Ishikawa (cell line): ENCODE results near the gene CDS1.

ENCODE experiments used
- CEBPB ChIP-seq: IDR thresholded peaks from 2 replicates; pipeline ENCODE4 v1.6.1; 2012
- CREB1 ChIP-seq: IDR thresholded peaks from 2 replicates; pipeline ENCODE4 v1.6.1; 2012; ENCODE audit warnings: low read depth
- EGR1 ChIP-seq: IDR thresholded peaks from 2 replicates; pipeline ENCODE4 v1.6.1; 2012
- EP300 ChIP-seq: IDR thresholded peaks from 2 replicates; pipeline ENCODE4 v1.6.1; 2012; ENCODE audit warnings: borderline replicate concordance
- FOXM1 ChIP-seq: IDR thresholded peaks from 2 replicates; pipeline ENCODE4 v1.6.1; 2012; ENCODE audit warnings: low read depth, borderline replicate concordance
- NFIC ChIP-seq: IDR thresholded peaks from 2 replicates; pipeline ENCODE4 v1.6.1; 2012
- RAD21 ChIP-seq: IDR thresholded peaks from 2 replicates; pipeline ENCODE4 v1.6.1; 2012; ENCODE audit warnings: low read depth
- TAF1 ChIP-seq: IDR thresholded peaks from 2 replicates; pipeline ENCODE4 v1.6.1; 2012; ENCODE audit warnings: low read depth, mild to moderate bottlenecking
- TCF12 ChIP-seq: IDR thresholded peaks from 2 replicates; pipeline ENCODE4 v1.6.1; 2012; ENCODE audit warnings: low read depth
- TEAD4 ChIP-seq: IDR thresholded peaks from 2 replicates; pipeline ENCODE4 v1.6.1; 2012
- YY1 ChIP-seq: IDR thresholded peaks from 2 replicates; pipeline ENCODE4 v1.6.1; 2012; ENCODE audit warnings: low read depth
- ZBTB7A ChIP-seq: IDR thresholded peaks from 2 replicates; pipeline ENCODE4 v1.6.1; 2012; ENCODE audit warnings: low read depth
- TF ChIP-seq, protein P1 (sequence below): IDR thresholded peaks from 2 replicates; pipeline ENCODE4 v1.6.1; 2012
- TF ChIP-seq, protein P2 (sequence below): IDR thresholded peaks from 2 replicates; pipeline ENCODE4 v1.6.1; 2012
- TF ChIP-seq, protein P3 (sequence below): IDR thresholded peaks from 2 replicates; pipeline ENCODE4 v1.6.1; 2012; ENCODE audit warnings: low read depth, mild to moderate bottlenecking

Gene CDS1

DNA sequence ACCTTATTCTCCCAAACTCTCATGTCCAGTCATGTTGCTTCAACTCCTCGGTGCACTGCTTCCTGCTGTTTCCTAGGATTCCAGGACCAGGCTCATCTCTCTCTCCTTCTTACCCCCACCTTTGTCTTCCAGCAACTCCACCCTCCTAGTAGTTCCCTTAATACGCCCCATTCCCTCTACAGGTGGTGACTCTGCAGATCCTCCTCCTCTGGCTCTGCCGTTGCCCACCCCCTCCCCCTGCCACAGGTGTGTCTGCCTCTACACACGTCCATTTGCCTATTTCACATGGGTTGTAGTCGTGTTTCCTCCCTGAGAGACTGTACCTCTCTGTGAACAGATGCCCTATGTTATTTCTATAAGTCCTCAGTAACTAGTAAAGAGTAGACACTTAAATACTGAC is 32.4 kb downstream of the CDS1 start:
- no peak for TF ChIP-seq YY1
- TF ChIP-seq FOXM1 = no peak
- no peak for TF ChIP-seq CREB1
- TF ChIP-seq ZBTB7A = no peak
- TF ChIP-seq, protein P1, sequence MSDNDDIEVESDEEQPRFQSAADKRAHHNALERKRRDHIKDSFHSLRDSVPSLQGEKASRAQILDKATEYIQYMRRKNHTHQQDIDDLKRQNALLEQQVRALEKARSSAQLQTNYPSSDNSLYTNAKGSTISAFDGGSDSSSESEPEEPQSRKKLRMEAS = no peak
- TF ChIP-seq EGR1 = no peak
- TF ChIP-seq, protein P2, sequence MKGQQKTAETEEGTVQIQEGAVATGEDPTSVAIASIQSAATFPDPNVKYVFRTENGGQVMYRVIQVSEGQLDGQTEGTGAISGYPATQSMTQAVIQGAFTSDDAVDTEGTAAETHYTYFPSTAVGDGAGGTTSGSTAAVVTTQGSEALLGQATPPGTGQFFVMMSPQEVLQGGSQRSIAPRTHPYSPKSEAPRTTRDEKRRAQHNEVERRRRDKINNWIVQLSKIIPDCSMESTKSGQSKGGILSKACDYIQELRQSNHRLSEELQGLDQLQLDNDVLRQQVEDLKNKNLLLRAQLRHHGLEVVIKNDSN = no peak

DNA sequence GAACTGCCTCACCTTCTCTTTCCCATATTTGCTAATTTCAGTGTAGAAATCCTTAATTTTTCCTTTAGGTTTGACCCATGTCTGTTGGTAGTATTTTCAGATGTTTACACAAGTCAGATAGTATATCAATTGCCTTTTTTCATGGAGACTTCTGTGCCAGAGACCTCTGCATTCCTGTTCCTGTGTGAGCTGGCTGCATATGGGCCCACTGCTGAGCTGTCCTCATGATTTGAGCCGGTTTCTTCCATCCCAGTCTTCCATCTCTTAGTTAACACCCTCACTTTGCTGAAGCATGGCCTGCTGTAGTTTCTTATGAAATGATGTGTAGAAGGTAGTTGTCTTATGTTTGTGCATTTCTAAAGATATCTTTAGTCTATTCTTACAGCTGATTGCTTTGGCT is 40.0 kb downstream of the CDS1 start:
- no peak for TF ChIP-seq ZBTB7A
- no peak for TF ChIP-seq NFIC
- TF ChIP-seq TAF1 = no peak
- TF ChIP-seq TCF12 = no peak
- TF ChIP-seq YY1 = no peak
- TF ChIP-seq RAD21 = no peak
- TF ChIP-seq CREB1 = no peak
- TF ChIP-seq, protein P3, sequence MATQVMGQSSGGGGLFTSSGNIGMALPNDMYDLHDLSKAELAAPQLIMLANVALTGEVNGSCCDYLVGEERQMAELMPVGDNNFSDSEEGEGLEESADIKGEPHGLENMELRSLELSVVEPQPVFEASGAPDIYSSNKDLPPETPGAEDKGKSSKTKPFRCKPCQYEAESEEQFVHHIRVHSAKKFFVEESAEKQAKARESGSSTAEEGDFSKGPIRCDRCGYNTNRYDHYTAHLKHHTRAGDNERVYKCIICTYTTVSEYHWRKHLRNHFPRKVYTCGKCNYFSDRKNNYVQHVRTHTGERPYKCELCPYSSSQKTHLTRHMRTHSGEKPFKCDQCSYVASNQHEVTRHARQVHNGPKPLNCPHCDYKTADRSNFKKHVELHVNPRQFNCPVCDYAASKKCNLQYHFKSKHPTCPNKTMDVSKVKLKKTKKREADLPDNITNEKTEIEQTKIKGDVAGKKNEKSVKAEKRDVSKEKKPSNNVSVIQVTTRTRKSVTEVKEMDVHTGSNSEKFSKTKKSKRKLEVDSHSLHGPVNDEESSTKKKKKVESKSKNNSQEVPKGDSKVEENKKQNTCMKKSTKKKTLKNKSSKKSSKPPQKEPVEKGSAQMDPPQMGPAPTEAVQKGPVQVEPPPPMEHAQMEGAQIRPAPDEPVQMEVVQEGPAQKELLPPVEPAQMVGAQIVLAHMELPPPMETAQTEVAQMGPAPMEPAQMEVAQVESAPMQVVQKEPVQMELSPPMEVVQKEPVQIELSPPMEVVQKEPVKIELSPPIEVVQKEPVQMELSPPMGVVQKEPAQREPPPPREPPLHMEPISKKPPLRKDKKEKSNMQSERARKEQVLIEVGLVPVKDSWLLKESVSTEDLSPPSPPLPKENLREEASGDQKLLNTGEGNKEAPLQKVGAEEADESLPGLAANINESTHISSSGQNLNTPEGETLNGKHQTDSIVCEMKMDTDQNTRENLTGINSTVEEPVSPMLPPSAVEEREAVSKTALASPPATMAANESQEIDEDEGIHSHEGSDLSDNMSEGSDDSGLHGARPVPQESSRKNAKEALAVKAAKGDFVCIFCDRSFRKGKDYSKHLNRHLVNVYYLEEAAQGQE = no peak
- no peak for TF ChIP-seq TEAD4
- TF ChIP-seq, protein P2 = no peak
- TF ChIP-seq EP300 = no peak
- TF ChIP-seq, protein P1 = no peak
- no peak for TF ChIP-seq CEBPB
- TF ChIP-seq EGR1 = no peak
- no peak for TF ChIP-seq FOXM1

DNA sequence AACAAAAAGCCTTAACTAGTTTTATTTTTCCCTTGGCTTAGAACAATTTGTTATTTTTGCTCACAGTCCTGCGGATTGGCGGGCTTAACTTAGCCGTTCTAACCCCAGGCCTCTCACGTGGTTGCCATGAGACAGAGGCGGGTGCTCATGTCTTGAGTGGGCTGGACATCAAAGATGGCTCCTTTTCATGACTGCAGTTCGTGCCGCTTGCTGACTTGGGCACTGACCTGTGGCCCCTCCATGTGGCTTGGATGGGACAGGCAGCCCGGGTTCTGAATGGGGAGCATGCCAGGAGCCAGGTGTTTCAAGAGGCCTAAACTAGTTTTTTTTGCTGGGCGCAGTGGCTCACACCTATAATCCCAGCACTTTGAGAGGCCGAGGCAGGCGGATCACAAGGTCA is 40.7 kb downstream of the CDS1 start:
- TF ChIP-seq EGR1 = no peak
- TF ChIP-seq TAF1 = no peak
- no peak for TF ChIP-seq NFIC
- TF ChIP-seq, protein P2 = no peak
- no peak for TF ChIP-seq RAD21
- TF ChIP-seq, protein P3 = no peak
- TF ChIP-seq CEBPB = no peak
- no peak for TF ChIP-seq ZBTB7A
- TF ChIP-seq TCF12 = no peak
- TF ChIP-seq, protein P1 = no peak

DNA sequence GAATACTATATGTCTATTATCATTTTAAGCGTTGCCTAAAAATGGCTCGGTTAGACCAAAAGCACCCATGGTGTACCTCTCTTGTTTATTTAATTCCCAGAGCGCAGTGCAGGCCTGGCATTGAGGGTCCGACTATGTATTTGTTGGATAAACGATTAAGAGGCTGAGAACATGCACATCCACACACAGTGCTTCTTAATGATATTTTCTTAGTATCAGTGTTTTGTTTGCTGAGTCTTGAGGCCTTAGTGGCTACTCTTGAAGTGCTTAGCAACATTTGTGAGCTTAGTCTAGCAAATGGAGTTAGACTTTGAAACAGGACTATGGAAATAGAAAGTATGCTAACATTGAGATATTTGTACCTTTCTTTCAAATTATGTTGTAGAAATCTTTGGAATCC is 43.7 kb downstream of the CDS1 start:
- no peak for TF ChIP-seq YY1
- no peak for TF ChIP-seq TAF1
- no peak for TF ChIP-seq TEAD4
- TF ChIP-seq, protein P1 = no peak
- TF ChIP-seq EGR1 = no peak

DNA sequence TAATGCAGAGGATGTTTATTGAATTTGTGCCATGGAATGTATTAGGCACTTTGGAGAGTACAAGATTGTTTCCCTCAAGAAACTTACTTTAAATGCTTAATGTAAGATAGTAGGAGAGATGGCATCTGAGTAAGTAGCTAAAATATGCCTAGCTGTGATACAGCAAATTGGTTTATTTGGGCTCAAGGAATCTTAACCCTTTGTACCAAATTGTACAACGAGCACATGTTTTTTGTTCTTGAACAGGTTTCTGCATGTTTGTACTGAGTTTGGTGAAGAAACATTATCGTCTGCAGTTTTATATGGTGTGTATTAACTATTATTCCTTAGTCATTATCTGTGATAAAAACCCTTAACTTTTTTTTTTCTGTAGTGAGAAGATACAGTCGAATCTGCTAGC is 48.6 kb downstream of the CDS1 start:
- TF ChIP-seq, protein P3 = no peak
- TF ChIP-seq YY1 = no peak
- TF ChIP-seq EP300 = no peak
- no peak for TF ChIP-seq CREB1
